Ishikawa (cell line): Measurements from ENCODE around the gene SETDB1.

ENCODE experiments used
- CEBPB ChIP-seq: IDR thresholded peaks from 2 replicates; pipeline ENCODE4 v1.6.1; 2012
- CREB1 ChIP-seq: IDR thresholded peaks from 2 replicates; pipeline ENCODE4 v1.6.1; 2012; ENCODE audit warnings: low read depth
- EGR1 ChIP-seq: IDR thresholded peaks from 2 replicates; pipeline ENCODE4 v1.6.1; 2012
- EP300 ChIP-seq: IDR thresholded peaks from 2 replicates; pipeline ENCODE4 v1.6.1; 2012; ENCODE audit warnings: borderline replicate concordance
- FOXM1 ChIP-seq: IDR thresholded peaks from 2 replicates; pipeline ENCODE4 v1.6.1; 2012; ENCODE audit warnings: low read depth, borderline replicate concordance
- NFIC ChIP-seq: IDR thresholded peaks from 2 replicates; pipeline ENCODE4 v1.6.1; 2012
- RAD21 ChIP-seq: IDR thresholded peaks from 2 replicates; pipeline ENCODE4 v1.6.1; 2012; ENCODE audit warnings: low read depth
- TAF1 ChIP-seq: IDR thresholded peaks from 2 replicates; pipeline ENCODE4 v1.6.1; 2012; ENCODE audit warnings: low read depth, mild to moderate bottlenecking
- TCF12 ChIP-seq: IDR thresholded peaks from 2 replicates; pipeline ENCODE4 v1.6.1; 2012; ENCODE audit warnings: low read depth
- TEAD4 ChIP-seq: IDR thresholded peaks from 2 replicates; pipeline ENCODE4 v1.6.1; 2012
- YY1 ChIP-seq: IDR thresholded peaks from 2 replicates; pipeline ENCODE4 v1.6.1; 2012; ENCODE audit warnings: low read depth
- ZBTB7A ChIP-seq: IDR thresholded peaks from 2 replicates; pipeline ENCODE4 v1.6.1; 2012; ENCODE audit warnings: low read depth
- TF ChIP-seq, protein P1 (sequence below): IDR thresholded peaks from 2 replicates; pipeline ENCODE4 v1.6.1; 2012
- TF ChIP-seq, protein P2 (sequence below): IDR thresholded peaks from 2 replicates; pipeline ENCODE4 v1.6.1; 2012; ENCODE audit warnings: low read depth, mild to moderate bottlenecking
- TF ChIP-seq, protein P3 (sequence below): IDR thresholded peaks from 2 replicates; pipeline ENCODE4 v1.6.1; 2012

Gene SETDB1

DNA sequence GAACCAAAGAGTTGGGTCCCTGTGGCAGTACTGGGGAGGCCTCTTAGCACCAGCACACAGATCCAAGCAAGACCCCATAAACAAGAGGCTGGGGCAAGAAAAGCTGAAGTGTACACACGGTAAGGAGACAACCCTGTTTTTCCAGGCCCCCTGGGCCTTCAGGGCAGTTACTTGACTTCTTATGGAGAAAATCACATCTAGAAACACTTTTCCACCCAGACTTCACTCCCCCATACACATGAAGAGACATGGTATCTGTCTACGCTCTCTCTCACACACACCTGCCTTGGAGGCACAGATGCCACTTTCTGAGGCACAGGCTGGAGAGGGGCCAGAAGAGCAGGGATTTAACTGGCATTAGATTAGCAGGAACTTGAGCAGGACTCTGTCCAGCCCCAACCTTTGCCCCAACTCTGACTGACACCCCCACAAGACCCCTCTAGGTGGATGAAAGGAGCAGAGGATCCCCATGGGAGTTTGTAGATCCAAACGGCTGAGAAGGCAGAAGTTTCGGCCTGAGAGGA, 46.3 kb downstream of the SETDB1 start:
- TF ChIP-seq NFIC (no peak), CEBPB (no peak)

DNA sequence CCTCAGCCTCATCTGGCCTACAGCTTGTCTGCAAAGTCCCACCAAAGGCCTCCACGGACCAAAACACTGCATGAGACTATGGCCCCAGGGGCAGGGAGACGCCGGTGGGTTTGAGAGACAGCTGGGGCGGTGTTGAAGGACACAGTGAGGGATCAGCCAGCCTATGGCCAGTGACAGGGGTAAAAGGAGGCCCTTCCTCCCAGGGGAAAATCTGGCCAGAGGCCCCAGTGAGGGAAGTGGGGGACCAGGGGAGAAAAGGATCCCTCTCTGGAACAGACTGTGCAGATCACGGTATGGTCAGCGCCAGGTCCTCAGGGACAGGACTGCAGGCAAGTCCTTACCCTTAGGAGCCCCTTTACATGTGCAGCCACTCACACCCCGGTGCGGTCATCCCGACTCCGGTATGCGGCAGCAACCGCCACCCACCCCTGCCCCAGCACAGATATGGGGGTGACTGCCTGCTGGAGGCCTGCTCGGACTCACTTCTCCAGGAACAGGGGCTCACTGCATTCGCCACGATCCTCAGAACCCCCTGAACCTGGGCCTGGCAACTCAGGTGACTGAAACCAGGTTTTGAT, 47.2 kb downstream of the SETDB1 start:
- no peak for TF ChIP-seq RAD21
- no peak for TF ChIP-seq EP300
- TF ChIP-seq CREB1, result no peak
- TF ChIP-seq YY1, result no peak
- TF ChIP-seq CEBPB, result no peak
- no peak for TF ChIP-seq ZBTB7A
- no peak for TF ChIP-seq NFIC

DNA sequence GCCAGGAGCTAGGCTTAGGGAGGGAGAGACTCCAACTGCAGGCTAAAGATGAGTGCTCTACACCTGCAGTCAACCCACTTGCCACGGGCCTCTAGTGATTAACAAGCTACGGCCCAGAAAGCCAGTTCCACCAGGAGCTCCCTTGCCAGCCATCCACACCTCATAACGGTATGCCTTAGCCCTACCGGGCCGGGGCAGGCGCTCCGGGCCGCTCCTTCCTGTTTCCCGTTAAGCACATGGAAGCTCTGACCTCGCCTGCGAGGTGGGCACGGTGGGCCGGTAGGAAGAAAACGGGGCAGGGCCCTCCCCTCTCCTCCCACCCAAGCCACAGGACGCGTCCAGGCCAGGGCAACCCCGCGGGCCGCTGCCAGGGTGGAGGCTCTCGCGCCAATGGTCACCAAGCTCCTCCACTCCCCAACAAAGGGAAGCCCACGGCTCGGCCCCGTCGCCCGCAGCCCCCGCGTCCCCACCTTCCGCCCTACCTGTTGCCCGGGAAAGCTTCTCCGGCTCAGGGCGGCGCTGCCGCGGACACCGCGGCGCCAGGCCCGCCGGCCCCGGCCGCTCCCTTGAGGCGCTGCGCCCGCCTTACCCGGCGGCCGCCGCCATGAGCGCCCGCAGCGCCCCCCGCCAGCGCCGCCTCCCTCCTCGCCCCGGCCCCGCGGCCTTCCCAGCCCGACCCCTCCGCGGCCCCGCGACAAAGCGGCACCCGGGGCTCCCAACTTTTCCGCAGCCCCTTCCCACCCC, 47.8 kb downstream of the SETDB1 start:
- TF ChIP-seq, protein P1, sequence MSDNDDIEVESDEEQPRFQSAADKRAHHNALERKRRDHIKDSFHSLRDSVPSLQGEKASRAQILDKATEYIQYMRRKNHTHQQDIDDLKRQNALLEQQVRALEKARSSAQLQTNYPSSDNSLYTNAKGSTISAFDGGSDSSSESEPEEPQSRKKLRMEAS, result peak; percentile 48
- no peak; the same call in 1 of the 2 replicates for TF ChIP-seq ZBTB7A
- TF ChIP-seq CEBPB, result no peak
- no peak for TF ChIP-seq YY1
- no peak for TF ChIP-seq FOXM1
- no peak; the same call in 1 of the 2 replicates for TF ChIP-seq TCF12
- TF ChIP-seq TAF1, result no peak
- TF ChIP-seq, protein P2, sequence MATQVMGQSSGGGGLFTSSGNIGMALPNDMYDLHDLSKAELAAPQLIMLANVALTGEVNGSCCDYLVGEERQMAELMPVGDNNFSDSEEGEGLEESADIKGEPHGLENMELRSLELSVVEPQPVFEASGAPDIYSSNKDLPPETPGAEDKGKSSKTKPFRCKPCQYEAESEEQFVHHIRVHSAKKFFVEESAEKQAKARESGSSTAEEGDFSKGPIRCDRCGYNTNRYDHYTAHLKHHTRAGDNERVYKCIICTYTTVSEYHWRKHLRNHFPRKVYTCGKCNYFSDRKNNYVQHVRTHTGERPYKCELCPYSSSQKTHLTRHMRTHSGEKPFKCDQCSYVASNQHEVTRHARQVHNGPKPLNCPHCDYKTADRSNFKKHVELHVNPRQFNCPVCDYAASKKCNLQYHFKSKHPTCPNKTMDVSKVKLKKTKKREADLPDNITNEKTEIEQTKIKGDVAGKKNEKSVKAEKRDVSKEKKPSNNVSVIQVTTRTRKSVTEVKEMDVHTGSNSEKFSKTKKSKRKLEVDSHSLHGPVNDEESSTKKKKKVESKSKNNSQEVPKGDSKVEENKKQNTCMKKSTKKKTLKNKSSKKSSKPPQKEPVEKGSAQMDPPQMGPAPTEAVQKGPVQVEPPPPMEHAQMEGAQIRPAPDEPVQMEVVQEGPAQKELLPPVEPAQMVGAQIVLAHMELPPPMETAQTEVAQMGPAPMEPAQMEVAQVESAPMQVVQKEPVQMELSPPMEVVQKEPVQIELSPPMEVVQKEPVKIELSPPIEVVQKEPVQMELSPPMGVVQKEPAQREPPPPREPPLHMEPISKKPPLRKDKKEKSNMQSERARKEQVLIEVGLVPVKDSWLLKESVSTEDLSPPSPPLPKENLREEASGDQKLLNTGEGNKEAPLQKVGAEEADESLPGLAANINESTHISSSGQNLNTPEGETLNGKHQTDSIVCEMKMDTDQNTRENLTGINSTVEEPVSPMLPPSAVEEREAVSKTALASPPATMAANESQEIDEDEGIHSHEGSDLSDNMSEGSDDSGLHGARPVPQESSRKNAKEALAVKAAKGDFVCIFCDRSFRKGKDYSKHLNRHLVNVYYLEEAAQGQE, result no peak
- no peak for TF ChIP-seq EGR1

DNA sequence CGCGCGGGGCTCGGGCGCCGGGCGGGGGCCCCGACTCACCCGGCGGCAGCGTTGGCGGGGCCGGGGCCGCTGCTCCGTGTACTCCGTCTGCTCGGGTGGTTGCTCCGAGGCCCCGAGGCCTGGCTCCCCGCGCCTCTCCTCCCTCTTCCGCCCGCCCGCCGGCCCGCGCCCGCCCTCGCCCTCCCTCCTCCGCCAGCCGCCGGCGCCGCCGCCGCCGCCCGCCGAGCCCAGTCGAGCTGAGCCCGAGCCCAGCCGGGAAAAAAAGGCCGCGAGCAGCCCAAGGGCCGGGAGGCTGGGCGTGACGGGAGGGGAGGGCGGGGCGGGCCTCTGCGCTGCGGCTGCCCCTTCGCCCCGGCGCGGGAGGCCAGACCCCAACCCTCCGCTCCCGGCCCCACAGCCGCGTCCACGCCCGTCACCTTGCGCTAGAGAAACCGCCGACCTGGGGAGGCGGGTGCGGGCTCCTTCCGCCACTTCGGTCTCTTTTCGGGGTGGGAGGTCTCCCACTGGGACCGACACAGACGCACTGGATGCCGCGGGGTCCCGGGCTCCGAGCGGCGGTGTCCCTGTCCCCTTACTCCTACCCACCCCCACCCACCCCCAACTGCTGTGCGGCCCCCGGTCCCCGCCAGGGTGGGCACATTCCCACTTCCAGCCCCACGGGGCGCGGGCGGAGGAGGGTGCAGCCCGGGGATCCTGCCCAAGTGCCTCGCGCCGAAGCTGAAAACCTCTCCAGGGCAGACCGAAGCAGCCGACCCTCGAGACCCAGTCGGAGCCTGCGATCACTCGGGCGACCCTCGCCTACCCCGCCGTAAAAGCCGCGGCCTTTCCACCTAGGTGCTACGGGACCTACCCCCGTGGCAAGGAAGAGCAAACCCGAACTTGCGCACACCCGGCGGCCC, 48.7 kb downstream of the SETDB1 start, which contains the start of gene CERS2:
CERS2 (minus strand) TSS at position 256 of the 899 bp plus-strand sequence. CDS start 5,745 bp downstream, outside the sequence.
- TF ChIP-seq ZBTB7A (peak; percentile 85; the same call in 1 of the 2 replicates), NFIC (no peak), TEAD4 (no peak), FOXM1 (no peak)
- TF ChIP-seq, protein P3, sequence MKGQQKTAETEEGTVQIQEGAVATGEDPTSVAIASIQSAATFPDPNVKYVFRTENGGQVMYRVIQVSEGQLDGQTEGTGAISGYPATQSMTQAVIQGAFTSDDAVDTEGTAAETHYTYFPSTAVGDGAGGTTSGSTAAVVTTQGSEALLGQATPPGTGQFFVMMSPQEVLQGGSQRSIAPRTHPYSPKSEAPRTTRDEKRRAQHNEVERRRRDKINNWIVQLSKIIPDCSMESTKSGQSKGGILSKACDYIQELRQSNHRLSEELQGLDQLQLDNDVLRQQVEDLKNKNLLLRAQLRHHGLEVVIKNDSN, result no peak

DNA sequence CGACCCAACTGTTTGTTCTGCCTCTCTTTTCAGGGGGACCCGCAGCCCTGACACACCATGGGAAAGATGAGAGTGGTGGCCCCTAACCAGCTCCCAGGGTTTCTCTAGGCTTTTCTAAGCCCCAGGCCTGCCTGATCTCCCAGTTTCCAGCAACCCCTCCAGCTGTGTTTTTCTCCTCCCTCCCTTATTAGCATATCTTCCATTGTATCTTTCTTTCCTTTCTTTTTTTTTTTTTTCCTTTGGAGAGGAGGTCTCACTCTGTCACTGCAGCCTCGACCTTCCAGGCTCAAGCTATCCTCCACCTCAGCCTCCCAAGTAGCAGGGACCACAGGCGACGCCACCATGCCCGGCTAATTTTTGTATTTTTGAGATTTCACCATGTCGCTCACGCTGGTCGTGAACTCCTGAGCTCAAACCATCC, 50.2 kb downstream of the SETDB1 start:
- TF ChIP-seq TEAD4 (no peak), CREB1 (no peak), ZBTB7A (no peak), EGR1 (no peak), FOXM1 (no peak), EP300 (no peak), TCF12 (no peak), YY1 (no peak), RAD21 (no peak), CEBPB (no peak), NFIC (no peak), TAF1 (no peak)
- TF ChIP-seq, protein P3, result no peak
- TF ChIP-seq, protein P2, result no peak
- TF ChIP-seq, protein P1, result no peak
